HG03378 (cell line): ENCODE results near the gene KRT75.

Source experiments
- ATAC-seq: cut with Tn5 transposase; IDR thresholded peaks from one replicate; pipeline ENCODE4 v1.9.1; 2021; ENCODE audit warnings: mild to moderate bottlenecking, moderate library complexity; ENCODE audit not compliant: unreplicated experiment

KRT75 gene

GRCh38 chr12:52440821-52441319 lies 6.7 kb upstream of the KRT75 start:
- ATAC-seq: no peak

- ATAC-seq: no peak
Observed at GRCh38 chr12:52439845-52440244, 5.7 kb upstream of the KRT75 start.

- ATAC-seq: no peak
Observed at GRCh38 chr12:52439420-52439819, 5.2 kb upstream of the KRT75 start.

- no peak for ATAC-seq
Observed at GRCh38 chr12:52438305-52439301, 4.4 kb upstream of the KRT75 start.

- ATAC-seq: no peak
Observed at GRCh38 chr12:52437508-52437907, 3.3 kb upstream of the KRT75 start.

GRCh38 chr12:52436828-52437474 lies 2.8 kb upstream of the KRT75 start:
- no peak for ATAC-seq

- ATAC-seq: no peak
Observed at GRCh38 chr12:52436000-52436827, 2.0 kb upstream of the KRT75 start.

GRCh38 chr12:52435659-52435999 lies 1.5 kb upstream of the KRT75 start:
- no peak for ATAC-seq

- ATAC-seq: no peak
Observed at GRCh38 chr12:52434760-52435530, 774 bp upstream of the KRT75 start.

GRCh38 chr12:52433501-52434080 lies 580 bp downstream of the KRT75 start:
- no peak for ATAC-seq

- no peak for ATAC-seq
Observed at GRCh38 chr12:52432559-52433207, 1.5 kb downstream of the KRT75 start.

GRCh38 chr12:52428121-52428520 lies 6.0 kb downstream of the KRT75 start:
- no peak for ATAC-seq

GRCh38 chr12:52427083-52427482 lies 7.1 kb downstream of the KRT75 start:
- ATAC-seq: no peak

GRCh38 chr12:52426034-52426433 lies 8.1 kb downstream of the KRT75 start:
- no peak for ATAC-seq

GRCh38 chr12:52425466-52425865 lies 8.7 kb downstream of the KRT75 start:
- ATAC-seq: no peak

GRCh38 chr12:52423661-52424500 lies 10.3 kb downstream of the KRT75 start:
- no peak for ATAC-seq

GRCh38 chr12:52423035-52423434 lies 11.1 kb downstream of the KRT75 start:
- ATAC-seq: no peak

GRCh38 chr12:52419656-52420055 lies 14.5 kb downstream of the KRT75 start:
- no peak for ATAC-seq
